ENCODE measurements around the gene FOXE1. TPM values are rescaled to one million over a fixed set of nuclear protein-coding genes. Genes with fewer than 3 reads are reported as not detected.

The FOXE1 gene
- total RNA-seq, 1 experiment from 2014 or later: not detected

DNA sequence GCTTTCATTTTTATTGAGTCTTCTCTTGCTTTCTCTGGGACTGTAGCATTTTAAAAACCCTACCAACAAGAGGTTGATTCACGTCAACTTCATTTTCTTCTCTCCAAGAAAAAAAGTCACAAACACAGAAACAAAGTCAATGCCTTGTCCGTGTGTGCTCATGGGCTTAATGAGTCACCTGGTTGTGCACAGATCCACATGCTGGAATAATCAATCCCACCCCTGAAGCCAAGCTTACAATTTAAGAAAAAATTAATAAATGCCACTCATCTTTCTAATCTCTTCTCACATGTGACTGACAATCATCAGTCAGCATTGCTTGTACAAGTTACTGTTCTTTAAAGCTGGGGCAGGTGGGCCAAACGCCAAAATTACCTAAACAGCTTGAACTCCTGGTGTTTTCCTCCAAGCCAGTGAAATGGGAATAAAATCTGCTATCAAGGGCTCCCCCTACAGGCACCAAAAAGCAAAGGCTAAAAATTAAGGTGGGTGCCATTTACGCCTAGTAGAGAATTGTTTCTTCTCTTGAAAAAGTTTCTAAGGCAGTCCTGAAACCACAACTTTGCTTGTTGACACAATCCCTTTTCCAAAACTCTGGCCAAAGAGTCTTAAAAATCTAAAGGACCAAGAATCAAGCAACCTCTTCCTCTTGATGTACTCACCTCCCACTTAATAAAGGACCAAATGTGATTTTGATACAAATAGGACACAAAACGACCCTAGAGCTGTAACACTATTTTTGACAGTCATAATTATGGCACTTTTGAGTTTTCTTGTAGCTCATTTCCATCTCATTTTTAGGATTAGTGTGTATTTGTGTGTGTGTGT lies 47.9 kb downstream of the FOXE1 start:
- ChIA-PET POLR2A (ENCODE audit: low non-redundant PET) (no interaction called here), CTCF (interaction anchor here (0.5 to 1.2 kb wide), 3 partner anchors 10 to 189 kb away, joined by 3 read pairs; no protein-coding TSS in a partner anchor)
- DNase-seq (ENCODE audit: low spot score): peak; percentile 59
- intact Hi-C loops (cut with micrococcal nuclease; ENCODE audit: unreplicated experiment): loop anchor here (1.0 kb wide), 1 partner anchor 191 kb away; no protein-coding TSS in a partner anchor
- Histone ChIP-seq H3K9me3 (ENCODE audit: low read depth, low read length, poor library complexity, severe bottlenecking) (no peaks in the 10 kb centered on the region), H3K36me3 (ENCODE audit: insufficient read depth, low read length, poor library complexity, severe bottlenecking) (no peaks in the 10 kb centered on the region), H3K27me3 (replicated peaks; ENCODE audit: insufficient read depth, low read depth, low read length, poor library complexity) (no peaks in the 10 kb centered on the region), H3K4me1 (ENCODE audit: insufficient read depth, low read length, poor library complexity, severe bottlenecking) (no peaks in the 10 kb centered on the region), H3K4me3 (ENCODE audit: low read depth, low read length, poor library complexity, severe bottlenecking) (no peak overlapping the region), H3K27ac (ENCODE audit: low read depth, low read length, poor library complexity, severe bottlenecking) (no peak overlapping the region)
- TF ChIP-seq CTCF (conservative IDR thresholded peaks at IDR 0.05; ENCODE audit: low read depth, low read length) (peak; percentile 81), EZH2 (IDR thresholded peaks at IDR 0.05; ENCODE audit: borderline replicate concordance, low read depth, low read length, poor library complexity, severe bottlenecking) (no peak)
- BruUV-seq (replicated peaks): no TSS peak

DNA sequence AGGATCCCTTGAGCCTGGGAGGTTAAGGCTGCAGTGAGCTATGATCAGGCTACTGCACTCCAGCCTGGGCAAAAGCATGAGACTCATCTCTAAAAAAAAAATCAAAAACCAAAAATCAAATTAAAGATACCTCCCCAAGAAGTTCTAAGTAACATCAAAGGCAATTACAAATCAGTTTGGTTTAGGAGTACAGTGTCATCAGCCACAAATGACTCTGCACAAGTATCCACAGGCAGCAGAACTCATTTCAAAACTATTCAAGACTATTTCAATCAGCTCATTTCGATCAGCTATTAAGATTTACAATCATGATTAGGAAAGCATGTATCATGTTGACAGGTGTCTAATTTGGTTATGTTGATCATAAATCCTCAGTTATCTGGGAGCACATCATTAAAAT lies 50.2 kb downstream of the FOXE1 start:
- no peak overlapping the region for H3K27ac ChIP-seq (ENCODE audit: low read depth, low read length, poor library complexity, severe bottlenecking)
- no TSS peak for BruUV-seq (replicated peaks)
- intact Hi-C loops (cut with micrococcal nuclease; ENCODE audit: unreplicated experiment): no loop called here
- CTCF ChIA-PET: no interaction called here
- H3K4me3 ChIP-seq (ENCODE audit: low read depth, low read length, poor library complexity, severe bottlenecking): no peak overlapping the region
- H3K27me3 ChIP-seq (replicated peaks; ENCODE audit: insufficient read depth, low read depth, low read length, poor library complexity): no peaks in the 10 kb centered on the region
- no peaks in the 10 kb centered on the region for H3K9me3 ChIP-seq (ENCODE audit: low read depth, low read length, poor library complexity, severe bottlenecking)
- no peak for DNase-seq (ENCODE audit: low spot score)
- no peaks in the 10 kb centered on the region for H3K4me1 ChIP-seq (ENCODE audit: insufficient read depth, low read length, poor library complexity, severe bottlenecking)
- POLR2A ChIA-PET (ENCODE audit: low non-redundant PET): interaction anchor here (0.5 kb wide), 1 partner anchor 354 kb away, joined by 7 read pairs; no protein-coding TSS in a partner anchor
- no peaks in the 10 kb centered on the region for H3K36me3 ChIP-seq (ENCODE audit: insufficient read depth, low read length, poor library complexity, severe bottlenecking)
- no peak for TF ChIP-seq EZH2 (IDR thresholded peaks at IDR 0.05; ENCODE audit: borderline replicate concordance, low read depth, low read length, poor library complexity, severe bottlenecking)
- TF ChIP-seq CTCF (conservative IDR thresholded peaks at IDR 0.05; ENCODE audit: low read depth, low read length): no peak

DNA sequence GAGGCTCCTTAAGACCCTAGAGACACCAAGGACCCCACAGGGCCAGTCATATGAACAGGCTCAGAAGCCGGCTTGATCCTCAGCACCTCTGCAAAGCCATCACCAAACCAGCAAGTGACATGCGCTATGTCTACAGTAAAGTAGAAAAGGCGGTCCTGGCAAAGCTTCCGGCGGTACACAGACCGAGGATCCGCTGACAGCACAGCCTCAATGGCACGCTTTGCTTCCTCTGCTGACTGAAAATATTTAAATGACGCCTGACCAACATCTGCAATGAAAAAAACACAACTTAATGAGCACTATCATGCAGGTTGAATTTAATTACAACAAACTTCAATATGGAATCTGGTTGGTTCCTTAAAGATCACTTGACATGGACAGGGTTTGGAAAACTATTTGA lies 51.7 kb downstream of the FOXE1 start:
- Histone ChIP-seq H3K4me3 (ENCODE audit: low read depth, low read length, poor library complexity, severe bottlenecking) (no peak overlapping the region), H3K27ac (ENCODE audit: low read depth, low read length, poor library complexity, severe bottlenecking) (no peak overlapping the region), H3K4me1 (ENCODE audit: insufficient read depth, low read length, poor library complexity, severe bottlenecking) (no peaks in the 10 kb centered on the region), H3K36me3 (ENCODE audit: insufficient read depth, low read length, poor library complexity, severe bottlenecking) (no peaks in the 10 kb centered on the region), H3K27me3 (replicated peaks; ENCODE audit: insufficient read depth, low read depth, low read length, poor library complexity) (no peaks in the 10 kb centered on the region), H3K9me3 (ENCODE audit: low read depth, low read length, poor library complexity, severe bottlenecking) (no peaks in the 10 kb centered on the region)
- intact Hi-C loops (cut with micrococcal nuclease; ENCODE audit: unreplicated experiment): no loop called here
- POLR2A ChIA-PET (ENCODE audit: low non-redundant PET): no interaction called here
- CTCF ChIA-PET: no interaction called here
- BruUV-seq (replicated peaks): no TSS peak
- no peak for DNase-seq (ENCODE audit: low spot score)
- TF ChIP-seq EZH2 (IDR thresholded peaks at IDR 0.05; ENCODE audit: borderline replicate concordance, low read depth, low read length, poor library complexity, severe bottlenecking) (no peak), CTCF (conservative IDR thresholded peaks at IDR 0.05; ENCODE audit: low read depth, low read length) (no peak)
